Tibial nerve (tissue), 3 donors: ENCODE measurements around the gene PRPF6.

Experiments used
- CTCF ChIP-seq, 5 experiments: fragments of 200-600 bp in 3 of 5; fragments of 450-650 bp in 2 of 5; sonication (generic) in 3 of 5; IDR thresholded peaks; one replicate each; pipeline ENCODE4 v1.5.1; 2016 to 2019; ENCODE audit warnings: antibody characterized with exemption in 5 of 5, mild to moderate bottlenecking in 3 of 5, moderate library complexity in 2 of 5
- POLR2A ChIP-seq, 2 donors: fragments of 450-650 bp; IDR thresholded peaks; one replicate each; pipeline ENCODE4 v1.6.1; 2017; ENCODE audit warnings: antibody characterized with exemption in 2 of 2, mild to moderate bottlenecking in 2 of 2, moderate library complexity in 2 of 2

- TF ChIP-seq CTCF (IDR thresholded peaks at IDR 0.05) (no peak), POLR2A (IDR thresholded peaks at IDR 0.05) (no peak)
Measured at GRCh38 chr20:63953764-63954429, 27.0 kb upstream of the PRPF6 start.
